GM18867 (cell line): ENCODE data around the gene MYL4.
"Not testable (repeated sequence)": the region's sequence is repeated elsewhere in the genome, so short reads cannot be mapped to it uniquely, and the experiment has no call there.

Experiments
- ATAC-seq: cut with Tn5 transposase; IDR thresholded peaks from one replicate; pipeline ENCODE4 v1.9.1; 2021; ENCODE audit warnings: mild to moderate bottlenecking, moderate library complexity; ENCODE audit not compliant: unreplicated experiment

Gene MYL4

GRCh38 chr17:47268964-47269363, 59.8 kb downstream of the MYL4 start:
- ATAC-seq = not testable (repeated sequence)

- not testable (repeated sequence) for ATAC-seq
Observed at GRCh38 chr17:47269561-47270280, 60.6 kb downstream of the MYL4 start.

- no peak for ATAC-seq
Observed at GRCh38 chr17:47270946-47271705, 62.0 kb downstream of the MYL4 start.

- no peak for ATAC-seq
Observed at GRCh38 chr17:47272491-47272890, 63.3 kb downstream of the MYL4 start.

GRCh38 chr17:47273245-47273644, 64.1 kb downstream of the MYL4 start:
- no peak for ATAC-seq
